HG03469 (cell line): ENCODE data around the gene GABRP.
A peak's percentile ranks its signal among the peaks of the same experiment; 100 is the strongest.
"Not testable (repeated sequence)": the region's sequence is repeated elsewhere in the genome, so short reads cannot be mapped to it uniquely, and the experiment has no call there.

Source experiments
- ATAC-seq: cut with Tn5 transposase; IDR thresholded peaks from one replicate; pipeline ENCODE4 v1.9.1; 2021; ENCODE audit warnings: mild to moderate bottlenecking, moderate library complexity, moderate number of reproducible peaks; ENCODE audit not compliant: unreplicated experiment

GABRP gene

GRCh38 chr5:170754508-170754907, 29.0 kb upstream of the GABRP start:
- ATAC-seq, result not testable (repeated sequence)

GRCh38 chr5:170755679-170756456, 27.7 kb upstream of the GABRP start:
- no peak for ATAC-seq

GRCh38 chr5:170756691-170757090, 26.8 kb upstream of the GABRP start:
- no peak for ATAC-seq

GRCh38 chr5:170757182-170757601, 26.3 kb upstream of the GABRP start:
- ATAC-seq, result peak; percentile 59

GRCh38 chr5:170757669-170758068, 25.9 kb upstream of the GABRP start:
- no peak for ATAC-seq

- no peak for ATAC-seq
Measured at GRCh38 chr5:170758481-170758880, 25.0 kb upstream of the GABRP start.

- ATAC-seq, result no peak
Measured at GRCh38 chr5:170760113-170760512, 23.4 kb upstream of the GABRP start.

- no peak for ATAC-seq
Measured at GRCh38 chr5:170761048-170761707, 22.3 kb upstream of the GABRP start.

GRCh38 chr5:170761708-170762066, 21.8 kb upstream of the GABRP start:
- no peak for ATAC-seq

- ATAC-seq, result not testable (repeated sequence)
Measured at GRCh38 chr5:170762298-170762697, 21.2 kb upstream of the GABRP start.

GRCh38 chr5:170765868-170766267, 17.7 kb upstream of the GABRP start:
- ATAC-seq, result not testable (repeated sequence)

GRCh38 chr5:170769246-170769645, 14.3 kb upstream of the GABRP start:
- no peak for ATAC-seq

- ATAC-seq, result no peak
Measured at GRCh38 chr5:170769898-170770416, 13.6 kb upstream of the GABRP start.

- no peak for ATAC-seq
Measured at GRCh38 chr5:170771496-170771895, 12.0 kb upstream of the GABRP start.

- ATAC-seq, result no peak
Measured at GRCh38 chr5:170773024-170773985, 10.2 kb upstream of the GABRP start.

GRCh38 chr5:170774831-170775230, 8.7 kb upstream of the GABRP start:
- no peak for ATAC-seq

- ATAC-seq, result no peak
Measured at GRCh38 chr5:170781946-170782345, 1.6 kb upstream of the GABRP start.

GRCh38 chr5:170782438-170782837, 1.1 kb upstream of the GABRP start:
- no peak for ATAC-seq

- ATAC-seq, result no peak
Measured at GRCh38 chr5:170785416-170785815, 1.9 kb downstream of the GABRP start.

- ATAC-seq, result no peak
Measured at GRCh38 chr5:170787216-170787615, 3.7 kb downstream of the GABRP start.
